HEK293 (cell line): ENCODE measurements around the gene ARPC5.
A peak's percentile ranks its signal among the peaks of the same experiment; 100 is the strongest.

Experiments used
- CTCF ChIA-PET: fragments of 350-600 bp; formaldehyde crosslinking; extraction: SDS; loops from one replicate; lab custom pipeline; 2021; ENCODE audit warnings: antibody characterized with exemption; lab: Yijun Ruan, JAX
- POLR2A ChIA-PET: fragments of 300-600 bp; formaldehyde crosslinking; extraction: SDS; loops from one replicate; lab custom pipeline; 2020; ENCODE audit warnings: antibody characterized with exemption, inconsistent platforms; lab: Yijun Ruan, JAX
- H3K27ac ChIP-seq: fragments of 200-500 bp; sonication (Bioruptor generic); 2 replicates; pipeline ENCODE4 v1.5.1; 2014; ENCODE audit warnings: low read depth, low read length, control low read depth, inconsistent platforms; ENCODE audit errors: extremely low read depth
- H3K36me3 ChIP-seq, 2 experiments: fragments of 200-500 bp in 1 of 2; sonication (Bioruptor generic) in 1 of 2; 1 replicate in 1 of 2; 2 replicates in 1 of 2; pipeline ENCODE4 v1.5.1; 2014 to 2017; ENCODE audit warnings: inconsistent platforms in 2 of 2, low read length in 2 of 2; ENCODE audit not compliant: control insufficient read depth in 2 of 2, insufficient read depth in 1 of 2
- H3K4me1 ChIP-seq: fragments of 200-500 bp; sonication (Bioruptor generic); 2 replicates; pipeline ENCODE4 v1.5.1; 2014; ENCODE audit warnings: mild to moderate bottlenecking, low read length, inconsistent platforms; ENCODE audit not compliant: control insufficient read depth, insufficient read depth
- H3K4me3 ChIP-seq: 2 replicates; pipeline ENCODE4 v1.5.1; 2011; ENCODE audit warnings: low read depth, mild to moderate bottlenecking, control low read depth, low read length, moderate library complexity
- H3K9me3 ChIP-seq: fragments of 200-500 bp; sonication (Bioruptor generic); 2 replicates; pipeline ENCODE4 v1.5.1; 2014; ENCODE audit warnings: low read depth, low read length, inconsistent platforms; ENCODE audit not compliant: control insufficient read depth, insufficient read depth
- GLI2 ChIP-seq: fragments of 450-650 bp; formaldehyde crosslinking; IDR thresholded peaks from 2 replicates; pipeline ENCODE4; 2017; ENCODE audit warnings: missing biosample characterization, missing genetic modification characterization, low read depth, borderline replicate concordance
- GLIS1 ChIP-seq: fragments of 450-650 bp; formaldehyde crosslinking; IDR thresholded peaks from 2 replicates; pipeline ENCODE4 v1.5.1; 2016; ENCODE audit warnings: missing biosample characterization, missing genetic modification characterization
- INSM2 ChIP-seq: fragments of 450-650 bp; formaldehyde crosslinking; IDR thresholded peaks from 2 replicates; pipeline ENCODE4 v1.5.1; 2016; ENCODE audit warnings: missing biosample characterization, missing genetic modification characterization
- MEIS1 ChIP-seq: sonication (generic); formaldehyde crosslinking; IDR thresholded peaks from 2 replicates; pipeline ENCODE4 v1.8.1; 2022; ENCODE audit warnings: missing genetic modification reagents, mild to moderate bottlenecking, borderline replicate concordance
- REST ChIP-seq: fragments of 450-650 bp; formaldehyde crosslinking; IDR thresholded peaks from 2 replicates; pipeline ENCODE4 v1.5.1; 2016; ENCODE audit warnings: missing biosample characterization, missing genetic modification characterization
- SCRT1 ChIP-seq: fragments of 450-650 bp; formaldehyde crosslinking; IDR thresholded peaks from 2 replicates; pipeline ENCODE4 v1.5.1; 2016; ENCODE audit warnings: missing biosample characterization, missing genetic modification characterization, borderline replicate concordance
- SETDB1 ChIP-seq: IDR thresholded peaks from one replicate; pipeline ENCODE4 v1.6.1; 2017; ENCODE audit warnings: mild to moderate bottlenecking, low read length, moderate library complexity, mixed read lengths; ENCODE audit not compliant: insufficient read length
- TCF7L2 ChIP-seq: IDR thresholded peaks from 2 replicates; pipeline ENCODE4 v1.6.1; 2011; ENCODE audit warnings: low read depth, mild to moderate bottlenecking, inconsistent platforms, low read length, moderate library complexity, borderline replicate concordance
- TRIM28 ChIP-seq: IDR thresholded peaks from 2 replicates; pipeline ENCODE4 v1.6.1; 2011; ENCODE audit warnings: low read length, control low read depth, borderline replicate concordance
- ZBTB6 ChIP-seq: fragments of 450-650 bp; formaldehyde crosslinking; IDR thresholded peaks from 2 replicates; pipeline ENCODE4 v1.5.1; 2017; ENCODE audit warnings: missing biosample characterization, missing genetic modification characterization
- ZBTB7A ChIP-seq: fragments of 450-650 bp; formaldehyde crosslinking; IDR thresholded peaks from 2 replicates; pipeline ENCODE4 v1.5.1; 2016; ENCODE audit warnings: low read depth, missing biosample characterization, missing genetic modification characterization
- ZFHX2 ChIP-seq: fragments of 450-650 bp; formaldehyde crosslinking; conservative IDR thresholded peaks from 2 replicates; pipeline ENCODE4 v1.5.1; 2016; ENCODE audit warnings: missing biosample characterization, missing genetic modification characterization
- ZFP41 ChIP-seq: fragments of 450-650 bp; formaldehyde crosslinking; IDR thresholded peaks from 2 replicates; pipeline ENCODE4 v1.5.1; 2016; ENCODE audit warnings: missing biosample characterization, missing genetic modification characterization, borderline replicate concordance
- ZNF138 ChIP-seq: fragments of 450-650 bp; formaldehyde crosslinking; IDR thresholded peaks from 2 replicates; pipeline ENCODE4 v1.5.1; 2016; ENCODE audit warnings: missing biosample characterization, missing genetic modification characterization, borderline replicate concordance
- ZNF146 ChIP-seq: fragments of 450-650 bp; formaldehyde crosslinking; IDR thresholded peaks from 2 replicates; pipeline ENCODE4 v1.5.1; 2016; ENCODE audit warnings: missing biosample characterization, missing genetic modification characterization
- ZNF175 ChIP-seq: fragments of 450-650 bp; formaldehyde crosslinking; IDR thresholded peaks from 2 replicates; pipeline ENCODE4 v1.5.1; 2016; ENCODE audit warnings: missing biosample characterization, missing genetic modification characterization
- ZNF23 ChIP-seq: fragments of 450-650 bp; formaldehyde crosslinking; IDR thresholded peaks from 2 replicates; pipeline ENCODE4 v1.5.1; 2016; ENCODE audit warnings: missing biosample characterization, missing genetic modification characterization, borderline replicate concordance
- ZNF292 ChIP-seq: fragments of 450-650 bp; formaldehyde crosslinking; IDR thresholded peaks from 2 replicates; pipeline ENCODE4 v1.5.1; 2016; ENCODE audit warnings: low read depth, missing biosample characterization, missing genetic modification characterization, borderline replicate concordance
- ZNF311 ChIP-seq: fragments of 450-650 bp; formaldehyde crosslinking; IDR thresholded peaks from 2 replicates; pipeline ENCODE4 v1.5.1; 2017; ENCODE audit warnings: missing biosample characterization, missing genetic modification characterization, borderline replicate concordance
- ZNF433 ChIP-seq: fragments of 450-650 bp; formaldehyde crosslinking; IDR thresholded peaks from 2 replicates; pipeline ENCODE4 v1.5.1; 2016; ENCODE audit warnings: missing biosample characterization, missing genetic modification characterization, low read depth
- ZNF529 ChIP-seq: fragments of 450-650 bp; formaldehyde crosslinking; IDR thresholded peaks from 2 replicates; pipeline ENCODE4 v1.5.1; 2017; ENCODE audit warnings: missing genetic modification characterization, missing biosample characterization; ENCODE audit not compliant: insufficient replicate concordance
- ZNF624 ChIP-seq: fragments of 450-650 bp; formaldehyde crosslinking; IDR thresholded peaks from 2 replicates; pipeline ENCODE4 v1.5.1; 2017; ENCODE audit warnings: missing biosample characterization, missing genetic modification characterization
- ZNF626 ChIP-seq: fragments of 450-650 bp; sonication (Bioruptor Pico); formaldehyde crosslinking; IDR thresholded peaks from 2 replicates; pipeline ENCODE4 v1.5.1; 2018; ENCODE audit warnings: missing biosample characterization, missing genetic modification characterization, inconsistent platforms
- ZNF792 ChIP-seq: fragments of 450-650 bp; formaldehyde crosslinking; IDR thresholded peaks from 2 replicates; pipeline ENCODE4 v1.5.1; 2016; ENCODE audit warnings: missing biosample characterization, missing genetic modification characterization
- ZSCAN16 ChIP-seq: fragments of 450-650 bp; formaldehyde crosslinking; IDR thresholded peaks from 2 replicates; pipeline ENCODE4 v1.5.1; 2016; ENCODE audit warnings: missing biosample characterization, missing genetic modification characterization
- ZSCAN30 ChIP-seq: fragments of 450-650 bp; IDR thresholded peaks from 2 replicates; pipeline ENCODE4 v1.5.1; 2018; ENCODE audit warnings: missing biosample characterization, mild to moderate bottlenecking, missing genetic modification characterization, moderate library complexity

Gene ARPC5

DNA sequence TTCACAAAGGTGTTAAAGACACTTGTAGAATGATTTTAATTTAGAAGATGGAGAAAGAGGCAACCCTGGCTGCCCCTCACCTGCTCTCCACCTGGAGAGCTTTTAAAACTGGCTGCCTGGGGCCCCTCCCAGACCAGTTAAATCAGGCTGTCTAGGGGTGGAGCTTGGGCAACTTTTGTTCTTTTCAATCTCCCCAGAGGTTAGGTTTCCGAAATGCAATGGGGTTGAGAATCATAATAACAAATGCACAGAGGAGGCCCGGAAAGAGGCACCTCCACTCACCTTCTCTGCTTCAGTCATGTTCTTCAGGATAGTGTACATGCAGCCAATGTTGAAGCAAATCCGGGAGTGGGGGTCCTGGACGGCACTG, 45.7 kb downstream of the ARPC5 start:
- no peaks in the 10 kb centered on the region for H3K36me3 ChIP-seq
- H3K9me3 ChIP-seq, result no peaks in the 10 kb centered on the region
- no peak overlapping the region for H3K27ac ChIP-seq
- no peaks in the 10 kb centered on the region for H3K4me1 ChIP-seq
- H3K4me3 ChIP-seq, result no peak overlapping the region
- TF ChIP-seq INSM2 (tag by site-specific recombination) (no peak), GLIS1 (no peak), SETDB1 (no peak), ZNF146 (tag by site-specific recombination) (no peak), ZBTB7A (no peak), ZNF175 (tag by site-specific recombination) (no peak), ZNF624 (tag by site-specific recombination) (no peak), ZSCAN16 (tag by site-specific recombination) (no peak), ZNF626 (tag by site-specific recombination) (no peak), ZSCAN30 (no peak), MEIS1 (CRISPR knock-in tag) (no peak), GLI2 (no peak), ZNF311 (tag by site-specific recombination) (no peak), ZNF292 (tag by site-specific recombination) (no peak), ZNF433 (tag by site-specific recombination) (no peak), SCRT1 (tag by site-specific recombination) (no peak), TRIM28 (no peak), ZNF792 (no peak)
- POLR2A ChIA-PET, result no interaction called here
- CTCF ChIA-PET, result no interaction called here

DNA sequence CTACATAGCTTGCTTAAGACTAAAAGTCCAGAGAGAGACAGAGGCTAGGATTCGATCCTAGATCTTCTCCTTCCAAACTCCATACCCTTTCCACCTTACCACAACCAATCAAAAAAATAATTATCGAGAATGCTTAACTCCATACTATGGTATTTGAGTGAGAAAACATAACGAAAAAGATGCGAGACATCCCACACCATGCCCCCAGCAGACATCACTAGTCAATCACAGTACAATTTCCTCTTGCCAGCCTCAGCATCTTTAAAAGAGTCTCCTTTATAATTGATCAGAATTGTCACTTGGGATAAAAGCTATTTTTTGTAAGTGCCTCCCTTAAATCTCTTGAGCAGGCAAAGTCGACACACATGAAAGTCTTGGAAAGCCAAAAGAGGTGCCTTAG, 46.2 kb downstream of the ARPC5 start:
- Histone ChIP-seq H3K27ac (no peak overlapping the region), H3K4me1 (no peaks in the 10 kb centered on the region), H3K4me3 (no peak overlapping the region), H3K36me3 (no peaks in the 10 kb centered on the region), H3K9me3 (no peaks in the 10 kb centered on the region)
- CTCF ChIA-PET, result no interaction called here
- TF ChIP-seq ZNF23 (tag by site-specific recombination) (peak; percentile 82; the same call in 1 of the 2 replicates), ZFHX2 (tag by site-specific recombination) (no peak)
- POLR2A ChIA-PET, result no interaction called here

DNA sequence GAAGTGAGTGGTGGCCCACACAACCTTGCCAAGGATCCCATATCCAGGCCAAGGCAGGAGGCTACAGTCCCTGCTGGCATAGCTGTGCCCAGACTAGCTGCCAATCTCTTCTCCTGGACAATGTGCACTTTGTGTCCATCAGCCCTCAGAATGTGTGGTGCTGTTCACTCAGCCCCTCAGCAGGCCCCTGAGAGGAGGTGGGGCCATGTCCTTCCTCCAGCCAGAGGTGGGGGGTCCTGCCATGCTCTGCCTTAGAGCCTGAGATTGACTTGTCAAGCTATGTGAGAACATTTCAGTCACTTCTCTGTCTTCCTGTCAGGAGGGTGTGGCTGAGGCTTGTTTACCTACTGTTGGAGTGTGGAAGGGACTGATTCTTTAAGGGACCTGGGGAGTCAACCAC, 46.8 kb downstream of the ARPC5 start:
- H3K4me3 ChIP-seq, result no peak overlapping the region
- ChIA-PET CTCF (no interaction called here), POLR2A (no interaction called here)
- H3K4me1 ChIP-seq, result no peaks in the 10 kb centered on the region
- H3K27ac ChIP-seq, result no peak overlapping the region
- H3K9me3 ChIP-seq, result no peaks in the 10 kb centered on the region
- TF ChIP-seq ZBTB6 (tag by site-specific recombination), result no peak
- TF ChIP-seq ZNF529 (tag by site-specific recombination), result no peak
- TF ChIP-seq REST (tag by site-specific recombination), result no peak
- TF ChIP-seq TCF7L2, result no peak
- no peak for TF ChIP-seq ZFP41 (tag by site-specific recombination)
- no peak for TF ChIP-seq ZNF138 (tag by site-specific recombination)
- no peaks in the 10 kb centered on the region for H3K36me3 ChIP-seq
